ACC112 (cell line): ENCODE measurements around the gene TDRD3.

Source experiments
- H2AFZ ChIP-seq: fragments of 200-600 bp; sonication (generic); one replicate; pipeline ENCODE4 v1.6.0; 2017; ENCODE audit warnings: antibody characterized with exemption, low read length; ENCODE audit not compliant: unreplicated experiment
- H3K27ac ChIP-seq: fragments of 200-600 bp; sonication (generic); 2 replicates; pipeline ENCODE4 v1.5.1; 2014; ENCODE audit warnings: low read depth, mild to moderate bottlenecking, antibody characterized with exemption, low read length, moderate library complexity
- H3K27me3 ChIP-seq: fragments of 200-600 bp; sonication (generic); 2 replicates; pipeline ENCODE4 v1.6.1; 2014; ENCODE audit warnings: mild to moderate bottlenecking, antibody characterized with exemption, low read length, moderate library complexity, mixed read lengths; ENCODE audit not compliant: insufficient read depth
- H3K36me3 ChIP-seq: fragments of 200-600 bp; sonication (generic); 2 replicates; pipeline ENCODE4 v1.6.1; 2016; ENCODE audit warnings: mild to moderate bottlenecking, antibody characterized with exemption, low read length, moderate library complexity, mixed read lengths; ENCODE audit not compliant: insufficient read depth
- H3K4me1 ChIP-seq: fragments of 200-600 bp; sonication (generic); one replicate; pipeline ENCODE4 v1.6.1; 2016; ENCODE audit warnings: low read length, mixed read lengths; ENCODE audit not compliant: insufficient read depth, unreplicated experiment, control insufficient read depth
- H3K4me3 ChIP-seq: fragments of 200-600 bp; sonication (generic); 2 replicates; pipeline ENCODE4 v1.5.1; 2014; ENCODE audit warnings: mild to moderate bottlenecking, low read depth, low read length
- H3K79me2 ChIP-seq: fragments of 200-600 bp; sonication (generic); one replicate; pipeline ENCODE4 v1.6.0; 2016; ENCODE audit warnings: low read length; ENCODE audit not compliant: control insufficient read depth, unreplicated experiment, insufficient read depth

TDRD3 gene

DNA sequence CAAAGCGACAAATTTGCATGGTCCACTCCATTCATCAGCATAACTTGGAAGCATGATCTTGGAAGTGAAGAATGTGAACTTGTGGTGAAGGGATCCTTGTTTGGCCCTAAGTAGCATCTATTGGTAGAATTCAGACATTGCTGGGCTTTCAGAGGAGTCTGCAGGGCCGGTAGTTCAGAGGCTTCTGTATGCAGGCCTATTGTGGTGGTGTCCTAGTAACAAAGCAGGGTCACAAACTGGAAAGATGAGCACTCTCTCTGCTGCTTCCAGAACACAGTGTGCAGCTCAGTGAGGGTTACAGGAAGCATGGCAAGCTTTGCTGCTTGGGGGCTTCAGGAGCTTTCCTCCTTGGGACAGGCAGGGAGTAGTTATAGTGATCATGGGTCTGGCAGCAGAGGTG lies 206.0 kb downstream of the TDRD3 start:
- H3K36me3 ChIP-seq: no peaks in the 10 kb centered on the region
- H2AFZ ChIP-seq: no peak overlapping the region
- H3K27me3 ChIP-seq: peaks cover 38% of the 10 kb centered on the region
- H3K4me3 ChIP-seq: no peak overlapping the region
- H3K27ac ChIP-seq: no peak overlapping the region
- no peaks in the 10 kb centered on the region for H3K79me2 ChIP-seq
- no peaks in the 10 kb centered on the region for H3K4me1 ChIP-seq

DNA sequence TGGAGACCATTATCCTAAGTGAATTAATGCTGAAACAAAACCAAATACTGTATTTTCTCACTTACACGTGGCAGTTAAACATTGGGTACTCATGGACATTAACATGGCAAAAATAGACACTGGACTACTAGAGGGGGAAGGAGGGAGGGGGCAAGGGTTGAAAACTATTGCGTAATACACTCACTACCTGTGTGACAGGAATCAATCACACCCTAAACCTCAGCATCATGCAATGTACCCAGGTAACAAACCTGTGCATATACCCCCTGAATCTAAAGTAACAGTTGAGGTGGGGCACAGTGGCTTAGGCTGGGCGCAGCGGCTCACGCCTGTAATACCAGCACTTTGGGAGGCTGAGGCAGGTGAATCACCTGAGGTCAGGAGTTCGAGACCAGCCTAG lies 207.0 kb downstream of the TDRD3 start:
- Histone ChIP-seq H3K27ac (no peak overlapping the region), H3K4me3 (no peak overlapping the region), H3K36me3 (no peaks in the 10 kb centered on the region), H3K79me2 (no peaks in the 10 kb centered on the region), H3K4me1 (no peaks in the 10 kb centered on the region), H3K27me3 (peaks cover 44% of the 10 kb centered on the region), H2AFZ (no peak overlapping the region)

DNA sequence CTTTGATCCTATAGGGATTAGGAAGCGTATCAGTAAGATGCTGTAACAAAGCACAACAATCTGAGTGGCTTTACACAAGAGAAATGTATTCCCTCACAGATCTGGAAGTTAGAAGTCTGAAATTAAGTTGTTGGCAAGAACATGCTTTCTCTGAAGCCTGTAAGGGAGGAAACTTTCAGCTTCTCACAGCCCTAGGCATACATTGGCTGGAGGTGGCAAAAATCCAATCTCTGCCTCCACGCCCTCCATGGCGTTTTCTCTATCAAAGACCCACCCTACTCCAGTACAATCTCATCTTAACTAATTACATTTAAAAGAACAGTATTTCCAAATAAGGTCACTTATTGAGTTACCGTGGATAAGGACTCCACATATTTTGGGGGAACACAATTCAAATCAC lies 211.9 kb downstream of the TDRD3 start:
- H3K27me3 ChIP-seq: peaks cover 54% of the 10 kb centered on the region
- no peaks in the 10 kb centered on the region for H3K36me3 ChIP-seq
- no peaks in the 10 kb centered on the region for H3K79me2 ChIP-seq
- H3K4me3 ChIP-seq: no peak overlapping the region
- H3K4me1 ChIP-seq: no peaks in the 10 kb centered on the region
- H2AFZ ChIP-seq: no peak overlapping the region
- H3K27ac ChIP-seq: no peak overlapping the region

DNA sequence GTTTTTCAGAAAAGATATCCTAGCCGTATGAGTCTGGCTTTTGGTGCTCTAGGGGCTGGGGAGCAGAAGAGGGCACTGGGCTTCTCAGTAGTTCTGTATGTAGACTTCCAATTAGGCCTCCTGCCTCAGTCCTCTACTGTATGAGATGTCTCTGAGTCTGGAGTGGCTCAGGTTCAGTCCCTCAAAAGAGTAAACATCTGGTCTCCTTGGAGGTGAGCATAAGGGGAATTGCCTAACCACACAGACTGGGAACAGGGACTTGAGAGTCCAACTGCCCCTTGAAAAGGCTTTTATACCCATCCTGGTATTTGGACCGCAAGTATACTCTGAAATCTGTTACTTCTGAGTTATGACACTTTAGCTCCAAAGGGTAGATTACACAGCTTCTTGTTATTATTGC lies 214.5 kb downstream of the TDRD3 start:
- peaks cover 62% of the 10 kb centered on the region for H3K27me3 ChIP-seq
- H3K4me3 ChIP-seq: no peak overlapping the region
- no peaks in the 10 kb centered on the region for H3K36me3 ChIP-seq
- H3K27ac ChIP-seq: no peak overlapping the region
- no peaks in the 10 kb centered on the region for H3K4me1 ChIP-seq
- H2AFZ ChIP-seq: no peak overlapping the region
- no peaks in the 10 kb centered on the region for H3K79me2 ChIP-seq

DNA sequence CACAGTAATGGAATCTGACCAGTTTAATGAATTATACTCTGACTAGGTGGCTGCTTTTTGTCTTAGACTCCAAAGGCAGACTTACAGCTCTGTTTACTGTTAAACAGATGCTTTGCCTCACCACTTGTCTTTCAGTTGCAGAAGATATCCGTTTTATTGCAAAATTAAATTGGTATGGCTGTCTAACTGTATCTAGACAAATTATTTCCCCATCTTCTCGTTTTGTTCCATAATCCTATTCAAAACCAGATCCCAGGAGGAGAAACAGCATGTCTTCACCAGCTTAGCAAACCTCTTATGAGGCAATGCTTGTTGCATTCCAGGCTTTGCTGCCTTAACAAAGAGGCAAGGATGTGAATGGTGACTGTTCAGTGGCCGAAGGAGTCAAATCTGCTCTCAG lies 215.6 kb downstream of the TDRD3 start:
- Histone ChIP-seq H3K27ac (no peak overlapping the region), H3K4me3 (no peak overlapping the region), H3K4me1 (no peaks in the 10 kb centered on the region), H2AFZ (no peak overlapping the region), H3K79me2 (no peaks in the 10 kb centered on the region), H3K27me3 (peaks cover 59% of the 10 kb centered on the region), H3K36me3 (no peaks in the 10 kb centered on the region)

GRCh38 chr13:60613080-60613479 lies 216.1 kb downstream of the TDRD3 start:
- Histone ChIP-seq H2AFZ (no peak overlapping the region), H3K27me3 (peaks cover 54% of the 10 kb centered on the region), H3K27ac (no peak overlapping the region), H3K36me3 (no peaks in the 10 kb centered on the region), H3K4me3 (no peak overlapping the region), H3K4me1 (no peaks in the 10 kb centered on the region), H3K79me2 (no peaks in the 10 kb centered on the region)

DNA sequence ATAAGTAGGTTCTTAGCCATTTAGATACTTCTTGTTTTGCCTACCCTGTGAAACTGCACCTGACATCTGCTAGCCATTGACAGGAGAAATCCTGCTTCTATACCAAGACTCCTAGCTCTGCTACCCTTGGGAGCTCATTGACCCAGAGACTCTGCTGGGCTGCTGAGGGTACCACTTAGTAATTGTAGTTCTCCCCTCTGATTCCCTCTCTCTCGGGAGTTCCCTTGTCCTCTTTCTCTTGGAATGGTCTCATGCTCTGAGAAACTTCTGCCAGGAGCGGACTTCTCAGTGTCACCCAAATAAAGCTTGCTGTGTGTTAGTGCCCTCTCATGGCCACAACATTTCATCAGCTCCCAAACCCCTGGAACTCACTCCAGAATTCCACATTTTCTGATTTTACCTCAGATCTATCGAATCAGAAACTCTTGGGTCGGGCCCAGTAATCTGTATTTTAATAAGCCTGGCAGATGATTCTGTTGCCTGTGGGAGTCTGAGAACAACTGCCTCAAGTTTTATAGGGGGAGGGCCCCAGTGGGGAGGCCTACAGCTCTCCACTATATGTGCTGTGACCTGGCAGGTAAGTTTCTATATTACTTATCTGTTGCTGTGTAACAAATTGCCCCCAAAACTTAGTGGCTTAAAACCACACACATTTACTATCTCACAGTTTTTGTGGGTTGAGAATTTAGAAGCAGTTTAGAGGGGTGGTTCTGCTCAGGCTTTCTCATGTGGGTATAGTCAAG lies 221.1 kb downstream of the TDRD3 start:
- Histone ChIP-seq H3K4me1 (no peaks in the 10 kb centered on the region), H2AFZ (no peak overlapping the region), H3K4me3 (no peak overlapping the region), H3K27me3 (peaks cover 47% of the 10 kb centered on the region), H3K79me2 (no peaks in the 10 kb centered on the region), H3K27ac (no peak overlapping the region), H3K36me3 (no peaks in the 10 kb centered on the region)

GRCh38 chr13:60619461-60619860 lies 222.4 kb downstream of the TDRD3 start:
- Histone ChIP-seq H3K79me2 (no peaks in the 10 kb centered on the region), H2AFZ (no peak overlapping the region), H3K27me3 (peaks cover 42% of the 10 kb centered on the region), H3K36me3 (no peaks in the 10 kb centered on the region), H3K4me1 (no peaks in the 10 kb centered on the region), H3K4me3 (no peak overlapping the region), H3K27ac (no peak overlapping the region)

DNA sequence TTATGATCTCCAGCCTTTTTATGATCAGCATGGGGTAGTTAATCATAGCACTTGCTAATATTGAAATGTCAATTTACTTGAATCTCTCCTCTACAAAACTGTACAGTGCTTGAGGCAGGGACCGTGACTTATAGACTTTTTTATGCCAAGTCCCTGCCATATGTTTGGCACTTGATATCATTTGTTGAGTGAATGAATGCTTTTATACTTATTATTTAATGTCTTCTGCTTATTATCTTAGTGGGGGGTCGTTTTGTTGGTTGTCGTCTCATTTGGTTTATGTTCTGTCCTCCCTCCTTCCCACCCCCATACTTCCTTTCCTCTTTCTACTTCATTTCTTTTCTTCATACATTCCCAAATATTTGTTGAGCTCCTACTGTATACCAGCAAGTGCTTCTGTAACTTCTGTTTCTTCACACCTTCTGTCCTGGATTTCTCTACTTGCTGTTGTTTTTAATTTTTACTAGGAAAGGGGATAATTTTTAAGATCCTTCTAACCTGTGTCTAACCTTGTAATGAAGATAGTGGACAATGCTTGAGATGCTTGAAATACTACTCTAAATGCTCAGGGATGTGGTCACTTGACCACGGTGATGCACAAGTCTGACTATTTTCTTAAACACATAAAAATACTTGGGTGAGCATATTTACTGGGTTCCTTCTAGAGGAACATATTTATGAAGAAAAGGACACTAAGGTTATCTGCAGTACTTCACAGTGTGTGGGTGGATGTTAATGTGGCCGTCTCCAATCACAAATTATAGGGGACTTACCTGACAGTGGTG lies 223.8 kb downstream of the TDRD3 start:
- Histone ChIP-seq H3K79me2 (no peaks in the 10 kb centered on the region), H3K27me3 (peaks cover 49% of the 10 kb centered on the region), H3K4me3 (no peak overlapping the region), H3K27ac (no peak overlapping the region), H3K4me1 (no peaks in the 10 kb centered on the region), H3K36me3 (no peaks in the 10 kb centered on the region), H2AFZ (no peak overlapping the region)

DNA sequence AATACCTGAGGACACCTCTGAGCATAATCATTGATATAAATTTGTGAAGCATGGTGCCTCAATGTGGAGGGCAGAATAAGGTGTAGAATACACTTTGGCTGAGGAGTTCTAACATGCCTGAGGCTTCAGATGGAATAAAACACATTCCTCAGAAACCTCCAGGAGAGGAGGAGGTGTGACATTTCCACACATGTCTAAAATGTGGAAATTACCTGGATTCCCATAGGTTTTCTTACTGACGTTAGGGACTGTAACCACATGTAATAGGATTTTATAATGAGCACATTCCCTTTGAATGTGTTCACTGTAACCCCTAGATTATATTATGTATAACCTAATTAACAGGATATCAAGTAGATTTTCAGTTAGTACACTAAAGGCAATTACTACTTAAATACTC lies 226.1 kb downstream of the TDRD3 start:
- no peaks in the 10 kb centered on the region for H3K4me1 ChIP-seq
- peaks cover 71% of the 10 kb centered on the region for H3K27me3 ChIP-seq
- no peak overlapping the region for H3K27ac ChIP-seq
- no peak overlapping the region for H3K4me3 ChIP-seq
- no peak overlapping the region for H2AFZ ChIP-seq
- H3K79me2 ChIP-seq: no peaks in the 10 kb centered on the region
- H3K36me3 ChIP-seq: no peaks in the 10 kb centered on the region
